Neural cell (in vitro differentiated cells): ENCODE results near the gene INSRR. TPM values are rescaled to one million over a fixed set of nuclear protein-coding genes. Genes with fewer than 3 reads are reported as not detected.

Experiments used
- H2AFZ ChIP-seq: fragments of 200-600, 300-800 bp; sonication (generic), shearing (Covaris generic); 2 replicates; pipeline ENCODE4 v1.6.0; 2014; ENCODE audit warnings: low read depth, mild to moderate bottlenecking, antibody characterized with exemption, low read length, moderate library complexity
- H3F3A ChIP-seq: fragments of 200-600 bp; shearing (Covaris generic); 2 replicates; pipeline ENCODE4 v1.6.1; 2016; ENCODE audit warnings: mild to moderate bottlenecking, moderate library complexity, mixed read lengths, antibody characterized with exemption, low read length; ENCODE audit not compliant: insufficient read depth, poor library complexity, severe bottlenecking
- H3K27ac ChIP-seq: fragments of 200-600, 300-800 bp; sonication (generic), shearing (Covaris generic); 2 replicates; pipeline ENCODE4 v1.5.1; 2014; ENCODE audit warnings: mild to moderate bottlenecking, low read length, moderate library complexity
- H3K27me3 ChIP-seq: fragments of 300-800, 200-600 bp; sonication (generic), shearing (Covaris generic); 2 replicates; pipeline ENCODE4 v1.6.0; 2014; ENCODE audit warnings: mild to moderate bottlenecking, low read depth, low read length, moderate library complexity; ENCODE audit not compliant: insufficient read depth
- H3K36me3 ChIP-seq: fragments of 300-800, 200-600 bp; sonication (generic), shearing (Covaris generic); 2 replicates; pipeline ENCODE4 v1.5.1; 2014; ENCODE audit warnings: mild to moderate bottlenecking, antibody characterized with exemption, low read length, moderate library complexity; ENCODE audit not compliant: insufficient read depth
- H3K4me2 ChIP-seq: fragments of 300-800, 200-600 bp; sonication (generic), shearing (Covaris generic); 2 replicates; pipeline ENCODE4 v1.6.0; 2014; ENCODE audit warnings: mild to moderate bottlenecking, low read length
- H3K4me3 ChIP-seq: fragments of 300-800, 200-600 bp; sonication (generic), shearing (Covaris generic); 2 replicates; pipeline ENCODE4 v1.5.1; 2014; ENCODE audit warnings: mild to moderate bottlenecking, low read length, moderate library complexity
- H3K79me2 ChIP-seq: fragments of 200-600 bp; shearing (Covaris generic); replicated peaks from 2 replicates; pipeline ENCODE4 v1.6.0; 2014; ENCODE audit warnings: mild to moderate bottlenecking, low read length, moderate library complexity; ENCODE audit not compliant: insufficient read depth
- H3K9ac ChIP-seq: fragments of 300-800, 200-600 bp; sonication (generic), shearing (Covaris generic); 2 replicates; pipeline ENCODE4 v1.6.1; 2016; ENCODE audit warnings: mild to moderate bottlenecking, low read length, mixed read lengths
- H3K9me2 ChIP-seq: fragments of 200-600 bp; shearing (Covaris generic); 2 replicates; pipeline ENCODE4 v1.6.1; 2016; ENCODE audit warnings: mild to moderate bottlenecking, low read length, mixed read lengths; ENCODE audit not compliant: insufficient read depth
- H3K9me3 ChIP-seq: fragments of 200-600, 300-800 bp; sonication (generic), shearing (Covaris generic); 2 replicates; pipeline ENCODE4 v1.6.1; 2016; ENCODE audit warnings: mild to moderate bottlenecking, mixed run types, low read length, moderate library complexity, mixed read lengths
- H4K20me1 ChIP-seq: fragments of 200-600 bp; shearing (Covaris generic); 2 replicates; pipeline ENCODE4 v1.6.1; 2016; ENCODE audit warnings: mild to moderate bottlenecking, mixed run types; ENCODE audit not compliant: insufficient read depth
- EP300 ChIP-seq: fragments of 450-650 bp; conservative IDR thresholded peaks from 2 replicates; pipeline ENCODE4 v1.6.1; 2014; ENCODE audit warnings: antibody characterized with exemption, mild to moderate bottlenecking, moderate library complexity; ENCODE audit not compliant: poor library complexity, severe bottlenecking
- EZH2 ChIP-seq: fragments of 200-600, 300-800 bp; shearing (Covaris generic), sonication (generic); IDR thresholded peaks from 2 replicates; pipeline ENCODE4 v1.6.1; 2014; ENCODE audit warnings: antibody characterized with exemption, low read length, borderline replicate concordance, mild to moderate bottlenecking; ENCODE audit not compliant: insufficient read depth, poor library complexity, severe bottlenecking
- MXI1 ChIP-seq: fragments of 450-650 bp; conservative IDR thresholded peaks from 2 replicates; pipeline ENCODE4 v1.6.1; 2014; ENCODE audit warnings: antibody characterized with exemption, mild to moderate bottlenecking; ENCODE audit not compliant: poor library complexity, severe bottlenecking
- POLR2AphosphoS5 ChIP-seq: IDR thresholded peaks from 2 replicates; pipeline ENCODE4 v1.6.1; 2012
- RAD21 ChIP-seq: fragments of 450-650 bp; conservative IDR thresholded peaks from 2 replicates; pipeline ENCODE4 v1.6.1; 2014; ENCODE audit warnings: antibody characterized with exemption, mild to moderate bottlenecking, moderate library complexity
- REST ChIP-seq: IDR thresholded peaks from 2 replicates; pipeline ENCODE4 v1.6.1; 2012; ENCODE audit warnings: borderline replicate concordance
- SMC3 ChIP-seq: fragments of 450-650 bp; conservative IDR thresholded peaks from 2 replicates; pipeline ENCODE4 v1.6.1; 2014; ENCODE audit warnings: antibody characterized with exemption, mild to moderate bottlenecking, moderate library complexity; ENCODE audit not compliant: poor library complexity
- TAF1 ChIP-seq: IDR thresholded peaks from 2 replicates; pipeline ENCODE4 v1.6.1; 2012; ENCODE audit warnings: low read depth
- polyA plus RNA-seq: library from polyadenylated mRNA; depleted of rRNA; stranded (reverse); fragments of >200 nt; gene quantifications from 2 replicates; pipeline ENCODE4 v1.2.3, GENCODE V29; 2014
- TF ChIP-seq, protein P1 (sequence below): fragments of 450-650 bp; IDR thresholded peaks from 2 replicates; pipeline ENCODE4 v1.5.1; 2014; ENCODE audit warnings: antibody characterized with exemption, mild to moderate bottlenecking, moderate library complexity; ENCODE audit not compliant: poor library complexity, severe bottlenecking

INSRR gene
- polyA plus RNA-seq, 1 donor from 2014 or later: 3.0 TPM

GRCh38 chr1:156842618-156843300 lies 16.2 kb downstream of the INSRR start:
- Histone ChIP-seq H3K9me3 (no peaks in the 10 kb centered on the region), H3K4me3 (no peak overlapping the region), H3K9me2 (no peaks in the 10 kb centered on the region), H4K20me1 (no peaks in the 10 kb centered on the region), H3K27me3 (peaks cover 48% of the 10 kb centered on the region), H3K4me2 (no peak overlapping the region), H3F3A (no peaks in the 10 kb centered on the region), H3K79me2 (no peaks in the 10 kb centered on the region), H2AFZ (no peak overlapping the region), H3K9ac (no peak overlapping the region), H3K36me3 (no peaks in the 10 kb centered on the region), H3K27ac (no peak overlapping the region)
- TF ChIP-seq TAF1 (no peak), EZH2 (no peak), MXI1 (no peak), RAD21 (no peak), EP300 (no peak), POLR2AphosphoS5 (no peak)
- TF ChIP-seq, protein P1, sequence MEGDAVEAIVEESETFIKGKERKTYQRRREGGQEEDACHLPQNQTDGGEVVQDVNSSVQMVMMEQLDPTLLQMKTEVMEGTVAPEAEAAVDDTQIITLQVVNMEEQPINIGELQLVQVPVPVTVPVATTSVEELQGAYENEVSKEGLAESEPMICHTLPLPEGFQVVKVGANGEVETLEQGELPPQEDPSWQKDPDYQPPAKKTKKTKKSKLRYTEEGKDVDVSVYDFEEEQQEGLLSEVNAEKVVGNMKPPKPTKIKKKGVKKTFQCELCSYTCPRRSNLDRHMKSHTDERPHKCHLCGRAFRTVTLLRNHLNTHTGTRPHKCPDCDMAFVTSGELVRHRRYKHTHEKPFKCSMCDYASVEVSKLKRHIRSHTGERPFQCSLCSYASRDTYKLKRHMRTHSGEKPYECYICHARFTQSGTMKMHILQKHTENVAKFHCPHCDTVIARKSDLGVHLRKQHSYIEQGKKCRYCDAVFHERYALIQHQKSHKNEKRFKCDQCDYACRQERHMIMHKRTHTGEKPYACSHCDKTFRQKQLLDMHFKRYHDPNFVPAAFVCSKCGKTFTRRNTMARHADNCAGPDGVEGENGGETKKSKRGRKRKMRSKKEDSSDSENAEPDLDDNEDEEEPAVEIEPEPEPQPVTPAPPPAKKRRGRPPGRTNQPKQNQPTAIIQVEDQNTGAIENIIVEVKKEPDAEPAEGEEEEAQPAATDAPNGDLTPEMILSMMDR: no peak

DNA sequence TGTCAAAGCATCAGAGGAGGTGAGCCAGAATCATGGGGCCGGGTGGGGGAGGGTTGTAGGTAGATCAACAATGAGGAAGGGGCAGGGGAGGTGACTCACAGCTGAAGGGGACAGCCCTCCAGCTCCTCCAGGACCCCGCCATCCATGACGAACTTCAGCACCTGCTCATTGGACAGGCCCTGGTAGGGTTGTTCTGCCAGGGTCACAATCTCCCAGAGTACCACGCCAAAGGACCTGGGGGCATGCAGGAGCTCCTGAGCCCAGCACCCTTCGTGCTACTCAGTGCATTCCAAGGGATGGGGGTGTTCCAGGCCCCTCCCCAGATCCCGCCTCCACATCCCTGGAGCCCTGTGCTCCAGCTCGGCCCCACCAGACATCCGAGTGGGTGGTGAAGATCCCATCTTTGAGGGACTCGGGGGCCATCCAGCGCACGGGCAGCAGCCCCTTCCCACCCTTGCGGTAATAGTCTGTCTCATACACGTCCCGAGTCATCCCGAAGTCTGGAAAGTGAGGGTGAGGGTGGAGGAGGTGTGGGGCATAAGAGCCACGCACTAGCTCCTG lies 17.5 kb downstream of the INSRR start:
- Histone ChIP-seq H3K4me2 (no peak overlapping the region), H3K9ac (no peak overlapping the region), H3K9me2 (no peaks in the 10 kb centered on the region), H2AFZ (no peak overlapping the region), H4K20me1 (no peaks in the 10 kb centered on the region), H3K36me3 (no peaks in the 10 kb centered on the region), H3K9me3 (no peaks in the 10 kb centered on the region), H3F3A (no peaks in the 10 kb centered on the region), H3K27me3 (peaks cover 34% of the 10 kb centered on the region), H3K27ac (no peak overlapping the region), H3K79me2 (no peaks in the 10 kb centered on the region), H3K4me3 (no peak overlapping the region)
- TF ChIP-seq POLR2AphosphoS5 (no peak), EZH2 (no peak), SMC3 (no peak), REST (no peak), MXI1 (no peak), RAD21 (no peak), TAF1 (no peak), EP300 (no peak)
- TF ChIP-seq, protein P1: no peak
